HG03432 (cell line): ENCODE measurements around the gene SCARF1.

Experiments
- ATAC-seq: cut with Tn5 transposase; IDR thresholded peaks from one replicate; pipeline ENCODE4 v1.9.1; 2021; ENCODE audit warnings: mild to moderate bottlenecking, moderate library complexity; ENCODE audit not compliant: unreplicated experiment

Gene SCARF1

DNA sequence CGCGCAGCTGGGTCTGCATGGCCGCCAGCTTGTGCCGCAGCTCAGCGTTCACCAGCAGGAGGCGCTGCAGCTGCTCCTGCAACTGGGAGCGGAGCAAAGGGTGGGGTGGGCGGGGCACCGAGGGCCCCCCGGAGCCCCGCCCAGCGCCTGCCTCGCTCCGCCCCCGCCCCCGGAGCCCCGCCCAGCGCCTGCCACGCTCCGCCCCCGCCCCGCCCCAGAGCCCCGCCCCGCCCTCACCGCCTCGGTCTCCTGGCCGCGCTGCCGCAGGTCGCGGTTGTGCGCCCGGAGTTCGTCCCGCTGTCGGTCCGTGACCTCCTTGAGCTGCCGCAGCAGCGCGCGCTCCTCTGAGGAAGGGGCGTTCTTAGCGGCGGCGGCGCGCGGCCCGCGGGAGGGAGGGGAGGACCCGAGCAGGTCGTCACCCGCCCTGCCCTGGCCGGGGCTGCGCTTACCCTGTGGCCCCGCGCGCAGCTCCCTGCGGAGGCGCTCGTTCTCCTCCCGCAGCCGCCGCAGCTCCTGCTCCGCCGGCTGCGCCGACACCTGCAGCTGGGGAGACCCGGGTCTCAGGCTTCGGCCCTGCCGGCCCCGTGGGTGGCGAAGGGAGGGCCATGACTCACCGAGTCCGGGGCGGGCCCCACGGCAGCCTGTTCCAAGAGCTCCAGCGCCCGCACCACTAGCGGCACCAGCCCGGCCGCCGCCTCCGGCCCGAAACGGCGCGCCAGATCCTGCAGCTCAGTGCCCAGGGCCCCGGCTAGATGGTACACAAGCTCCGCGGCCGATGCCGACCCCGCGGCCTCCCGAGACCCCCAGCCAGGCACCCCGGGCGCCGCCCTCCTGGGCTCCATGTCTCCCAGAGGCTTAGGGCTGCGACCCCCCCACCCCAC, 3.7 kb upstream of the SCARF1 start:
- ATAC-seq, result peak; percentile 48

DNA sequence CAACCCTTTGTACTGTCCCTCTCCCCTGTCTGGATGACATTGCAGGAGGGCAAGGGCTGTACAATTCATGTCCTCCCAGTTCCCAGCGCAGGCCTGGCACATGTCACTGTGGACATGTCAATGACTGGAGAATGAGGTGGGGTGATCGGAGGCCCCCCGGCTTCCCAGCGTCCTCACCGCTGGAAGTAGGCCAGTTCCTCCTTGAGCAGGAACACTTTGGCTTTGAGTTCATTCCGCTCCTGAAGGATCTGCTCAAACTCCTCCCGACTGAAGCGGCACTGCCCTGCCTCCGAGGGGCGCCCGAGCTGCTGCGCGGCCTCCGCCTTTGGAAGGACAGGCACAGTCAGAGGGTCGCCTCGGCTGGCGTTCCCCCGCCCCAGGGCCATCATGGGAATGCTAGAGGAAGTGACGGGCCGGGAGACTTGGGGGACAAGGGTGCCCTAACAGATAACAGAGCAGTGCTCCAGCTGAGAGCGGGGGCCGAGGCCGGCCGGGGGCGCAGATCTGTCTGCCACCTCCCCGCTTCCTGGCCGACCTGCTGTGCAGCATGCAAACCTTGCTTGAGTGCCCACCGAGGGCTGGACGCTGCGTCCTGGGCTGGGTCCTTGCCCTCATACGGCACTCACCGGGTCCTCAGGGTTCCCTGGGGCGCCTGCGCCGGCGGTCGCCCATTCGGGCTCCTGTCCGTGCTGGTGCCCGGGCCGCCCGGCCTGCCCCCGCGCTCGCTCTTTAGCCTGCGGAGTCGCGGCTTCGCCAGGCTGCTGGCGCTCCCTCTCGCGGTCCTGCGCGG, 2.8 kb upstream of the SCARF1 start:
- peak; percentile 57 for ATAC-seq

DNA sequence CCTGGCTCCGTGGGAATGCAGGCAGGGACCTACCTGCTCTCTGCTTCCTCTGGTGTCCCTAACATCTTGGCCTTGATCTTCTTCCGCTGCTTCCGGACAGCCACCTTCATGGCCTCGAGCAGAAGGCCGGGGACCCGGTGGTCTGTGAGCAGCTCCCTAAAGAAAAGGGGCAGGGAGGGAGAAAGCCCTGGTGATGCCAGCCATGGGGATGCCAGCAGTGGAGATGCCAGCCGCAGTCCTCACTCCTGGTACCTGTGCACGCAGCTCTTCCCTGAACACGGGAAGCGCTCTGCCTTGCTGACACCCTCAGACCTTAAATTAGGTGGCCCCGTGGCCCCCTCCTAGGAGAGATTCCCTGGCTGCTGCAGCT, 2.3 kb upstream of the SCARF1 start:
- ATAC-seq, result no peak

DNA sequence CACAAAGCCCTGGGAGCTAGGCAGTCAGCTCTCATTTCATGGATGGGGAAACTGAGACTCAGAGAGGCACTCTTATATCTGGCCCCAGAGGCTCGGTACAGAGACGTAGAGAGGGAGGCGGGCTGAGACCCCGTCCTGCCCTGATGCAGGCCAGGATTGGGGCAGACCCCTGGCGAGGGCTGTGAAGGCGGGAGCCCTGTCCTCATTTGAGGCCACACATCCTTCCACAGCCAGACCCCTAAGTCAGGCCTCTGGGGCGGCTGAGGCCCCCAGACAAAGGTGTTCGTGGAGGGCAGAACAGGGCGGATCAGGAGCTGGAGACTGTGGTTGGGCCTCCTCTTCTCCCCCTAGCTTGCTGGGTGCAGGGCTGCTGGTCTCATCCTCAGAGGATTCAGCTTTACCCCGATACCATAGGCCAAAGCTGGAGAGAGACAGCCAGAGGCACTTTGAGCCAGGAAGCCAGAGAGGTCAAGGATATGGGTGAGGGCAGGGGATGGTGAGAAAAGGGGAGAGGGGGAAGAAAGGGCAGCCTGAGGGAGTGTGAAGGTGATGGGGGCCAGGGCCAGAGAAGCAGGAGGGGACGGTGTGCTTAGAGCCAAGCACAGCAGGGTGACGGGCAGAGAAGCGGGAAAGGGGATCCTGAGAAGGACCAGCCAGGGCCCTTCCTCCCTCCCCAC, 805 bp upstream of the SCARF1 start:
- ATAC-seq, result no peak

DNA sequence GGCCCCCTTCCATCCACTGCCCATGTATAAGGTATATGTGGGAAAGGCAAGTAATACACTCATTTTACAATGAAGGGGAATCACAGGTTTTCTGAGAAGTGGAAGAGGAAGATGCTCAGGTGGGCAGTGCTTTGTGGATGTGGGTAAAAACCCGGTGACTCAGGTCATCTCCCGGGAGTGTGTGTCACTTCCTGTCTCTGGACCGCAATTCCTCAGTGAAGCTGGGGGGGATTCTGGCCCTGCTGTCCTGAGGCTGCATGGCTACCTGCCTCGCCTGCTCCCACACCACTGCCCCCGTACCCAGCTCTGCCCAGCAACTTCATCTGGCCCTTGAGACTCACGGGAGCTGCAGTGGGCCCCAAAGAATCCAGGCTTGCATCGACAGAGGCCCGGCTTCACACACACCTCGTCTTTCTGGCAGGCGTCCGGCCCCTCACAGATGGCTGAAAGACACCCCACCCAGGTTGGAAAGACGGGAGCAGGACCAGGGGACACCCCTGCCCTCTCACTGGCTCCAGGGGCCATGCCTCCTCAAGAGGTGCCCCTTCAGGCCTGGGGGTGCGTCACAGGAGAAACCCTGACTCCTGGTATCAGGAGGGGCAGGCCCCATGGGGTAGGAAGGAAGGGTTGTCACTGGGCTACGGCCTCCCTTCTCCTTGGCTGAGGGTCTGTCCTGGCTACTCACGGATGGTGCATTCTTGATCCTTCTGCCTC, 882 bp downstream of the SCARF1 start:
- no peak for ATAC-seq

DNA sequence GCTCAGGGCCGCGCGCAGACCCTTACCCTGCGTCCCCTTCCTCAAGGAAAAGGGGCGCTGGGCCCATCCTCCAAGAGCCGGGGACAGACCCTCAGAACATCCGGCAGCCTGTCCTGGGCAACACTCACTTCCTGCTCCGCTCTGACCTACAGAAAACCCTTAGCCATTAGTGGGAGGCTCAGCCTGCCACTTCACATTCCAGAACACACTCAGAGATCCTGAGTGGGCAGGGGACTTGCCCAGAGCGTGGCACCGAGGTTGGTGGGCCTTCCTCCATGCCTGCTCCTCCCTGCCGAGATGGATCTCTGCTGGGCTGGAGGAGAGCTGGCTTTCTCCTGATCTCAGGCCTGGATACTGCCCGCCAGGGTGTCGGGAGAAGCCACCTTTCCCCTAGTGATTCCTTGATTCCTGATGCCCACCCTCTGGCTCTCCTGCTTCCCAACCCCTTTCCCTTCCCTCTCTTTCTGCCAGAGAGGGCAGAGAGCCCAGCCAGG, 1.5 kb downstream of the SCARF1 start:
- no peak for ATAC-seq

DNA sequence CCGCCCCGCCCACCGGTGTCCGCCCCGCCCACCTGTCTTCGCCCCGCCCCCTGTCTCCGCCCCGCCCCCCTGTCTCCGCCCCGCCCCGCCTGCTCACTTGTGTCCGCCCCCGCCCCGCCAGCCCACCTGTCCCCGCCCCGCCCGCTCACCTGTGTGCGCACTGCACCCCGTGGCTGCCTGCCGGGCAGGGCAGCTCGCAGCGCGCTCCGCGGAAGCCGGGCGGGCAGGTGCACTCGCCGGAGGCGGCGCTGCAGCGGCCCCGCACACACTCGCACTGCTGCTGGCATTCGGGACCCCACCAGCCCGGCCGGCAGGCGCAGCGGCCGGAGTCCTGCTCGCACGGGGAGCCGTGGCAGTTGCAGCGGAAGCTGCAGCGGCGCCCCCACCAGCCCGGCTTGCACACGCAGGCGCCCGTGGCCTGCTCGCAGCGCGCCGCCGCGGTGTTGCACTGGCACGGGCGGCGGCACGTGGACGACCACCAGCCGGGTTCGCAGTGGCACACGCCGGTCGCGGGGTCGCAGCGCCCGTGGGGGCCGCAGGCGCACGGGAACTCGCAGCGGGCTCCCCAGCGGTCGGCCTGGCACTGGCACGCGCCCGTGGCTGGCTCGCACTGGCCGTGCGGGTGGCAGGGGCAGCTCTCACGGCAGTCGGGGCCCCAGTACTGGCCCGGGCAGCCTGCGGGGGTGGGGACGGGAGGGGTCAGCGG, 2.1 kb downstream of the SCARF1 start:
- no peak for ATAC-seq

DNA sequence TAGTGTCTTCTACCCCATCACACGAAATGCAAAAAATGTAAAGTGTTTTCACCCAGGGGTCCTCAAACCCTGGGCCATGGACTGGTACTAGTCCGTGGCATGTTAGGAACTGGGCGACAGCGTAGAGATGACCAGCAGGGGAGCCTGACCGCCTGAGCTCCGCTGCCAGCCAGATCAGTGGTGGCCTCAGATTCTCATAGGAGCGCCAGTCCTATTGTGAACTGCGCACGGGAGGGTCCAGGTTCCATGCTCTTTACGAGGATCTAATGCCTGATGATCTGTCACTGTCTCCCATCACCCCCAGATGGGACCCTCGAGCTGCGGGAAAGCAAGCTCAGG, 4.5 kb downstream of the SCARF1 start:
- no peak for ATAC-seq

DNA sequence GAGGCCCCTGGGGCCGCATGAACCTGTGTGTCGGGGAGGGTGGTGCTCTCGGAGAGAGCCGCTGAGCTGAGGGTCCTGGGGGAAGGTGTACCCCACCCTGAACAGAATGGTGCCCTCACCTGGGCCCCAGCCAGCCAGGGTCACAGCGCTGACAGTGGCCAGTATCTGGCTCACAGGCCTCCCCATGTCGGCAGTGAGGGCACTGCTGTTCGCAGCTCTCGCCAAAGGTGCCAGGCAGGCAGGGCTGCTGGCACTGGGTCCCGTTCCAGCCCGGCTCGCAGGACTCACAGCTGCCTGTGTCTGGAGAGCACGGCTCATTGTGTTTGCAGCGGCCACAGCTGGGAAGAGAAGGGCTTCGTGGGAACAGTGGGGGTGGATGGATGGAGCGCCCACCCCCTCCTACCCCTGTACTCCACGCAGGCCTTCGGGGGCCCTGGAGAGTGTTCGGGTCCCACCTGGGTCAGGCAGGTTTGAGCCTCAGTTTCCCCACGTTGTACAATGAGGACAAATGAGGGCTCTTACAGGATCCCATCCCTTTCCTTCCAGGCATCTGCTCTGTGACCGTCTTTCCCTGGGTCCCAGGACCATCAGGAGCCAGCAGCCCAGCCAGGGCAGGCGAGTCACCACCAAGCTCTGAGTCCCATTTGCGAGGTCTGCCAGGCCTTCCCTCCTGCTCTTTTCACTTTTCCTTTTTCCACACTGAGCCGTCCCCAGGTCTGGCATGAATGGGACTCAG, 5.0 kb downstream of the SCARF1 start:
- no peak for ATAC-seq

DNA sequence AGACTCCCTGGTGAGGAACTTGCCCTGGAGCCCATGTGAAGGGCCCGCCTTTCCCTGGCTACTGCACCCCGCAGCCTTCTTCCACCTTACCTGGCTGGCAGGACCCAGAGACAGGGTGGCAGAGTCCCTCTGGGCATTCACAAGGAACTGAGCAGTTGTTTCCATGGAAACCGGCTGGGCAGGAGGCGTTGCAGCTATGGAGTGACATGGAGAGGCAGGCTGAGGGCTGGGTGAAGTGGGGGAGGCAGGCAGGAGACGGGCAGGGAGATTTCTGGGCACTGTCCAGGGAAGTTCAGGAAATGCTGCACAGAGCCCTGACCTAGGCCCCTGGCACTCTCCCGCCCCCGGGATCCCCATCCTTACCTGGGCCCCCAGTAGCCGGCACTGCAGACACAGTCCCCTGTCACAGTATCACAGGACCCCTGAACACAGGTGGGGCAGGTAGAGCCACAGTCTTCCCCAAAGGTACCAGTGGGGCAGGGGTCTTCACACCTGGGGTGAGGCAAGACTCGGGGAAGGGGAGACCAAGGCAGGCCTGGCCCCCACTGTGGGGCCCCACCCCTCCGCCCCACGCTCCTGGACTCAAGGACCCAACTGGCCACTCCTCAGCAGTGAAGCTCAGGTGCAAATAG, 5.9 kb downstream of the SCARF1 start:
- no peak for ATAC-seq

DNA sequence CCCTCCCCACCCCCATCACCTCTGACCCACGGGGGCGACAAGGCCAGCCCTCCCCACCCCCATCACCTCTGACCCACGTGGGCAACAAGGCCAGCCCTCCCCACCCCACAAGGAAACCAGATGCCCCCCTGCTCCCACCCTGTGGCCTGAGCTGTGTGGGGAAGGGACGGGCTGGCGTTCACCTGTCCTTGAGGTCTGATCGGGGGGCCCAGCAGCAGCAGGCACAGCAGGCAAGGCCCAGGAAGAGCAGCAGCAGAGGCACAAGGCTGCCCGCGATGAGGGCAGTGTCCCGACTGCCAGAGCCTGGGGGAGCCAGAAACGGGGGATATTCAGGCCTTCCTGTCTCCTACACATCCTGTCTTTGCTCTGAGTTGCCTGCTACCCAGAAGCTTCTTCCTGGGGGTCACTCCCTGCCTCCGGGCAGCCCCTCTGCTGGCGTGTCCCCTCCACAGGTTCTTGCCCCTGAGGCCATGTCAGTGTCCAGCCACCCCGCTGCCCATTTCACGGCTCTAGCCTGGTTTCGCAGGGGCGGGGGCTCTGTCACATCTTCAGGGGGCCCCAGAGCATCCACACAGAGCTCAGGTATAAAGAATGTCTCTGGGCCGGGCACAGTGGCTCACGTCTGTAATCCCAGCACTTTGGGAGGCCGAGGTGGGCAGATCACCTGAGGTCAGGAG, 6.8 kb downstream of the SCARF1 start:
- no peak for ATAC-seq

DNA sequence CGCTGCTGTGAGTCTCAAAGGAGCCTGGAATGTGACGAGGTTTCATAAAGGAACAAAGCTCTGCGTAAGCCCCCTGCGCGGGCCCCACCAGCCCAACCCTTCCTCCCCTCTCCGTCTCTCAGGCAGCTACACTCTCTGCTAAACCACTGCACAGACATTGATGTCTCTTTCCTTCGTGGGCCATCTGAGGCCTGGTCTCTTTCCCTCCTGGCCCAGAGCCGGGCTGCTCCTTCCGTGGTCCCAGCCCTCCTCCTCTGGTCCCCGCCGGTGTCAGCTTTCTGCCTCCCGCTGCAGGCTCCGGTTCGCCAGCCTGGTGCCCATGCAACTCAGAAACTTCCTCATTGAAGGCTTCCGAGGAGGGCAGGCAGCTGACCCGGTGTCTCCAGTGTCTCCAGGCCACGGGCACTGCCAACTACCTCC, 7.4 kb downstream of the SCARF1 start:
- ATAC-seq, result no peak

DNA sequence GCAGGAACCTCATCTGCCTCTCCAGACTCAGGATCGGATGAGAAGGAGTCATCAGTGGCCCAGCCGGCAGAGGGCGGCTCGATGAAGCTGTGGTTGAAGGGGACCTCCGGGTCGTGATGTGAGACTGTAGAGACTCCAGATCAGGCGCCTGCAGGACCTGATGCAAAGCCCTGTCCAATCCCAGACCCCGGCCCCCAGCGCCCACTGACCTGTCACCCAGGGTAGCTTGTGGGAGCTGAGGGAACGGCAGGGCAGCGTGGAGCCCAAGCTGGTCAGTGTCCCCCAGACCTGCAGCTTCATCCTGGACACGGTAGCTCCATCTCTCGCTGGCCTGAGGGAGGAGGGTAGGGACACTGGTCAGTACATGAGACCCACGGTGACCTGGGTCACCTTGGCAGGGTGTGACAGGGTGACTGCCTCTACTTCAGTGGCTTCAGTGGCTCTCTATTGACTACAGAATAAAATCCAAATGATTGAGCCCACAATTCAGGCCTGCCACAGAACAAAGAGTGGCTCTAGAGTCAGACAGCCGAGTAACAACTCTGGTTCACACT, 8.7 kb downstream of the SCARF1 start:
- ATAC-seq, result no peak

DNA sequence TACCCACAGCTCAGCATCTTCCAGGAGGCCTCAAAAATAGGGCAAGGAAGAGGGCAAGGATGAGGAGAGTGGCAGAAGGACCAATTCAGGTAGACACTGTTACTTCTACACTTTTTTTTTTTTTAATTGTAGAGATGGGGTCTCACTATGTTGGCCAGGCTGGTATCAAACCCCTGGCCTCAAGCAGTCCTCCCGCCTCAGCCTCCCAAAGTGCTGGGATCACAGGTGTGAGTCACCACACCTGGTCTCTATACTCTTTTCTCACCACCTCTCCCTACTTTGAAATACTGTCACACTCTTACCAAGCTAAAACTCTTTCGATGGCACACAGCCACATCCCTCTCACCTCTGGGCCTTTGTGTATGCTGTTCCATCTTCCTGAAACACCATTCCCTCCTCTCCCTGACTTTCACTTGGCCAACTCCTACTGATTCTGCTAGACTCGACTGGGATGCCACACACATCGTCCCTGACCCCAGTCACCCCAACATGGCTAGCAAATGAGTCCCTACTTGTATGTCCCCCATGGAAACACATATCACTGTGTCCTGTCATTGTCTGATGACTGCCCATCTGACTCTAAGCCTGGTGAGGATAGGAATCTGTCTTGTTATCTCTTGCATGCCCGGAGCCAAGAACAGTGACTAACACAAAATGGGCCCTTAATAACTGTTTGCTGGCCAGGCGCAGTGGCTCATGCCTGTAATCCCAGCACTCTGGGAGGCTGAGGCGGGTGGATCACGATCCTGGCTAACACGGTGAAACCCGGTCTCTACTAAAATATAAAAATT, 9.7 kb downstream of the SCARF1 start:
- ATAC-seq, result no peak

DNA sequence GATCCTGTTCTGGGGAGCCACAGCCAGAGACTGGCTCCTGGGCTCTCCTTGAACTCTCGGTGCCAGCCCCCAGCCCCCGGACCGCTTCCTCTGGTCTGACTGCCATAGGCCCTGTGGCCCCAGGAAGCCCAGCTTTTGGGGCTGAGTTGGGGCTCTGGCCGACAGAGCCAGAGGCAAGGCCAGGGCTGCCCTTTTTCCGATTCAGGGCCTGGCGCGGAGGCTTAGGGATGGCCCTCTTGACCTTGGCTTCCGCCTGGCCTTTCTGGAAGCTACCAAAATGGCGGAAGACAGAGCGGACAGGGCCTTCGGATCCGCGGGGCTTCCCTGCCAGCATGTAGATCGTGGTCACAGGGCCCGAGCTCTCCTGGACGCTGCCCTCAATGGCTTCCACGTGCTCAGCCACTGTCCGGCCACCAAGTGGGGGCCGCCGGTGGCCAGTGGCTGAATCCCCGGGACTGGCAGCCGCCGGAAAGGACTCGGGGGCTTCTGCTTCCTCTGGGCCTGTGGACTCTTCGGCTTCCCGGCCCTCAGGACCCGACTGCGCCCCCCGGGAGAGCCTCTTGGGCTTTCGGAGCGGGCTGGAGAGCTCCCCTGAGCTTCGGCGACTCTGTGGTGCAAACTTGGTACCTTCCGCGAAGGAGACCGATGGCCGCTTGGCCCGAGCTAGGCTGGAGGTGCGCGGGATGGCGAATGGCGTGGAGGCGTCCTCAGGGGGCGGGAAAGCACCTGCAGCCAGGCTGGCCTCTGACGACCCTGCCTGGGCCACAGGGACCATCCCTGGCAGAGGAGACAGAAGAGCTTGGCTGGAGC, 10.5 kb downstream of the SCARF1 start:
- ATAC-seq, result no peak

DNA sequence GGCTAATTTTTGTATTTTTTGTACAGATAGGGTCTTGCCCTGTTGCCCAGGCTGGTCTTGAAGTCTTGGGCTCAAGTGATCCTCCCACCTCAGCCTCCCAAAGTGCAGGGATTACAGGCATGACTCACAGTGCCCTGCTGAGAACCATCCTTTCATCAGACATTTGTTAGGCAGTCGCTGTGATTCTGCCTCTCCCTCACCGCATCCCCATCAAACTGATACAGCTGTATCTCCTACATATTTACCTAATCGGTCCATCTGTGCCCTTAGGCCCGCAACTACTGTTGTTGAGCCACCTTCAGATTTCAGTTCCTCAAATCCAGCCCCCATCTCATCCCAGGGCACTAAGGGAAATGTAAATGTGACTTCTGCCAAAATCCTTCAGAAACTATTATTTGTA, 14.9 kb downstream of the SCARF1 start:
- ATAC-seq, result no peak
